HCT116 (cell line): ENCODE measurements around the gene FGF14. TPM values are rescaled to one million over a fixed set of nuclear protein-coding genes. Genes with fewer than 3 reads are reported as not detected.

Source experiments
- ATAC-seq: fragments of 200-7000 bp; cut with Tn5 transposase; 2 replicates; pipeline ENCODE4 v1.9.1; 2020; ENCODE audit warnings: mild to moderate bottlenecking, moderate library complexity
- BruUV-seq: library from RNA; stranded (reverse); fragments of 400-500 nt; replicated peaks from 2 replicates; lab custom pipeline; 2021; lab: Mats Ljungman, UMichigan
- CTCF ChIA-PET: fragments of 300-600 bp; sonication (Branson Sonifier 250); formaldehyde crosslinking; loops from one replicate; lab custom pipeline; 2021; ENCODE audit warnings: antibody characterized with exemption; lab: Charles Lee
- POLR2A ChIA-PET: fragments of 300-600, 350-600 bp; sonication (Branson Sonifier 250); formaldehyde crosslinking; loops from one replicate; lab custom pipeline; 2021; ENCODE audit warnings: antibody characterized with exemption; lab: Charles Lee
- RAD21 ChIA-PET, 2 experiments: fragments of 300-600 bp; sonication (Branson Sonifier 250); formaldehyde crosslinking; loops; one replicate each; lab custom pipeline; 2023; ENCODE audit warnings: low total read pairs in 2 of 2; ENCODE audit not compliant: uncharacterized antibody in 2 of 2, unreplicated experiment in 2 of 2, low non-redundant PET in 1 of 2; lab: Charles Lee
- DNase-seq: peaks from one replicate; pipeline ENCODE4 v3.0.0-alpha.2; 2010; ENCODE audit warnings: low read depth, low spot score
- H2AFZ ChIP-seq: fragments of 200-600 bp; shearing (Covaris generic), sonication (generic); 2 replicates; pipeline ENCODE4 v1.6.1; 2017; ENCODE audit warnings: low read depth, mixed run types, mixed read lengths, antibody characterized with exemption, low read length; ENCODE audit not compliant: poor library complexity, severe bottlenecking
- H3K27ac ChIP-seq: 2 replicates; pipeline ENCODE4 v1.5.1; 2012; ENCODE audit warnings: low read depth, low read length
- H3K27me3 ChIP-seq: fragments of 200-600 bp; sonication (generic); 2 replicates; pipeline ENCODE4 v1.6.1; 2016; ENCODE audit warnings: mixed run types, low read length, mixed read lengths; ENCODE audit not compliant: insufficient read depth
- H3K36me3 ChIP-seq, 2 experiments: fragments of 200-500 bp in 1 of 2; fragments of 200-600 bp in 1 of 2; sonication (Bioruptor generic) in 1 of 2; sonication (generic) in 1 of 2; 2 replicates each; pipeline versions ENCODE4 v1.5.1 to v1.6.1; 2014 to 2016; ENCODE audit warnings: low read length in 2 of 2, inconsistent platforms in 1 of 2, mixed read lengths in 1 of 2, mixed run types in 1 of 2; ENCODE audit not compliant: insufficient read depth in 2 of 2, control insufficient read depth in 1 of 2
- H3K4me1 ChIP-seq, 2 experiments: fragments of 200-600 bp in 1 of 2; sonication (generic) in 1 of 2; 2 replicates each; pipeline versions ENCODE4 v1.5.1 to v1.6.1; 2012 to 2017; ENCODE audit warnings: low read length in 2 of 2, inconsistent platforms in 1 of 2, mild to moderate bottlenecking in 1 of 2, mixed read lengths in 1 of 2, mixed run types in 1 of 2, moderate library complexity in 1 of 2; ENCODE audit not compliant: insufficient read depth in 2 of 2, control insufficient read depth in 1 of 2
- H3K4me2 ChIP-seq: fragments of 200-600 bp; sonication (generic); 2 replicates; pipeline ENCODE4 v1.6.1; 2017; ENCODE audit warnings: mixed run types, low read length, mixed read lengths
- H3K4me3 ChIP-seq, 2 experiments: fragments of 200-600 bp in 1 of 2; sonication (generic) in 1 of 2; replicated peaks in 1 of 2; 2 replicates each; pipeline ENCODE4 v1.5.1; 2011 to 2016; ENCODE audit warnings: low read length in 2 of 2, control low read depth in 1 of 2, low read depth in 1 of 2, mild to moderate bottlenecking in 1 of 2, mixed read lengths in 1 of 2, mixed run types in 1 of 2
- H3K79me2 ChIP-seq: fragments of 200-600 bp; sonication (generic); 2 replicates; pipeline ENCODE4 v1.6.1; 2017; ENCODE audit warnings: mild to moderate bottlenecking, mixed run types, low read length, moderate library complexity, mixed read lengths; ENCODE audit not compliant: insufficient read depth
- H3K9ac ChIP-seq: fragments of 200-600 bp; sonication (generic); 2 replicates; pipeline ENCODE4 v1.6.1; 2016; ENCODE audit warnings: low read length, mixed read lengths
- H3K9me2 ChIP-seq: fragments of 200-600 bp; sonication (generic), shearing (Covaris generic); 2 replicates; pipeline ENCODE4 v1.6.1; 2017; ENCODE audit warnings: mixed run types, mild to moderate bottlenecking, moderate library complexity; ENCODE audit not compliant: insufficient read depth
- H3K9me3 ChIP-seq, 2 experiments: fragments of 200-500 bp in 1 of 2; fragments of 200-600 bp in 1 of 2; sonication (Bioruptor generic) in 1 of 2; sonication (generic) in 1 of 2; 2 replicates each; pipeline ENCODE4 v1.6.1; 2014 to 2017; ENCODE audit warnings: low read length in 2 of 2, mixed read lengths in 2 of 2, inconsistent platforms in 1 of 2, low read depth in 1 of 2, mild to moderate bottlenecking in 1 of 2, mixed run types in 1 of 2, moderate library complexity in 1 of 2; ENCODE audit not compliant: control insufficient read depth in 1 of 2, insufficient read depth in 1 of 2
- H4K20me1 ChIP-seq: fragments of 200-600 bp; sonication (generic), shearing (Covaris generic); 2 replicates; pipeline ENCODE4 v1.6.1; 2017; ENCODE audit warnings: mixed run types, mild to moderate bottlenecking, moderate library complexity; ENCODE audit not compliant: insufficient read depth
- CEBPB ChIP-seq: IDR thresholded peaks from 2 replicates; pipeline ENCODE4 v1.6.1; 2012; ENCODE audit warnings: low read depth
- EGR1 ChIP-seq: IDR thresholded peaks from 2 replicates; pipeline ENCODE4 v1.6.1; 2012; ENCODE audit warnings: low read depth
- ELF1 ChIP-seq: IDR thresholded peaks from 2 replicates; pipeline ENCODE4 v1.6.1; 2012; ENCODE audit warnings: low read depth, borderline replicate concordance
- EZH2 ChIP-seq: fragments of 200-600 bp; sonication (generic); IDR thresholded peaks from 2 replicates; pipeline ENCODE4 v1.6.1; 2017; ENCODE audit warnings: antibody characterized with exemption, mixed run types
- EZH2phosphoT487 ChIP-seq: fragments of 200-600 bp; IDR thresholded peaks from 2 replicates; pipeline ENCODE4 v1.6.1; 2018; ENCODE audit warnings: antibody characterized with exemption, borderline replicate concordance
- JUND ChIP-seq: IDR thresholded peaks from 2 replicates; pipeline ENCODE4 v1.6.1; 2012
- MAX ChIP-seq: IDR thresholded peaks from 2 replicates; pipeline ENCODE4 v1.6.1; 2012
- POLR2AphosphoS5 ChIP-seq: IDR thresholded peaks from 2 replicates; pipeline ENCODE4 v1.6.1; 2011; ENCODE audit warnings: mild to moderate bottlenecking, low read depth, low read length, moderate library complexity
- RAD21 ChIP-seq: IDR thresholded peaks from 2 replicates; pipeline ENCODE4 v1.6.1; 2012; ENCODE audit warnings: low read depth, mild to moderate bottlenecking
- SIN3A ChIP-seq: IDR thresholded peaks from 2 replicates; pipeline ENCODE4 v1.6.1; 2012; ENCODE audit warnings: low read depth
- SRF ChIP-seq: IDR thresholded peaks from 2 replicates; pipeline ENCODE4 v1.6.1; 2012; ENCODE audit warnings: low read depth
- TCF7L2 ChIP-seq: IDR thresholded peaks from 2 replicates; pipeline ENCODE4 v1.7.0; 2011; ENCODE audit warnings: borderline replicate concordance, inconsistent platforms; ENCODE audit not compliant: insufficient read depth, insufficient read length; ENCODE audit errors: extremely low read depth
- YY1 ChIP-seq: IDR thresholded peaks from 2 replicates; pipeline ENCODE4 v1.6.1; 2011; ENCODE audit warnings: low read length, low read depth, moderate library complexity, mild to moderate bottlenecking; ENCODE audit not compliant: insufficient replicate concordance; ENCODE audit errors: extremely low read depth
- ZBTB33 ChIP-seq: IDR thresholded peaks from 2 replicates; pipeline ENCODE4 v1.6.1; 2011; ENCODE audit warnings: mild to moderate bottlenecking, low read length, moderate library complexity; ENCODE audit not compliant: insufficient replicate concordance; ENCODE audit errors: extremely low read depth
- ZFX ChIP-seq: fragments of 450-650 bp; IDR thresholded peaks from 2 replicates; pipeline ENCODE4 v1.6.1; 2017
- ZNF274 ChIP-seq: fragments of 200-500 bp; sonication (Bioruptor generic); IDR thresholded peaks from 2 replicates; pipeline ENCODE4 v1.6.1; 2014; ENCODE audit warnings: mild to moderate bottlenecking, low read depth, low read length, inconsistent platforms
- intact Hi-C: fragments of 100-400 bp; cut with micrococcal nuclease; formaldehyde crosslinking; loops from 2 replicates; pipeline ENCODE4 v1.10.0; 2022
- total RNA-seq: library from RNA; stranded (reverse); gene quantifications from one replicate; pipeline ENCODE4 v1.2.1, GENCODE V29; 2021; ENCODE audit not compliant: unreplicated experiment

FGF14 gene
- total RNA-seq, 1 experiment from 2014 or later = not detected

GRCh38 chr13:102190930-102191329 is 210.9 kb downstream of the FGF14 start:
- Histone ChIP-seq H3K4me1 (no peaks in the 10 kb centered on the region), H3K4me3 (no peak overlapping the region), H4K20me1 (no peaks in the 10 kb centered on the region), H3K9ac (no peak overlapping the region), H3K9me2 (no peaks in the 10 kb centered on the region), H3K36me3 (no peaks in the 10 kb centered on the region), H3K4me2 (no peak overlapping the region), H3K27me3 (no peaks in the 10 kb centered on the region), H2AFZ (no peak overlapping the region), H3K27ac (no peak overlapping the region), H3K79me2 (no peaks in the 10 kb centered on the region), H3K9me3 (no peaks in the 10 kb centered on the region; a peak in 1 of 4 replicates)
- no TSS peak for BruUV-seq
- ChIA-PET RAD21 (no interaction called here), CTCF (no interaction called here), POLR2A (no interaction called here)
- TF ChIP-seq MAX (no peak), CEBPB (no peak)
- intact Hi-C loops = no loop called here
- DNase-seq (no peak), ATAC-seq (no peak)

- H4K20me1 ChIP-seq = no peaks in the 10 kb centered on the region
- H3K27me3 ChIP-seq = no peaks in the 10 kb centered on the region
- H3K4me3 ChIP-seq = no peak overlapping the region
- no peaks in the 10 kb centered on the region for H3K9me2 ChIP-seq
- ChIA-PET POLR2A (no interaction called here), RAD21 (no interaction called here), CTCF (no interaction called here)
- H3K4me2 ChIP-seq = no peak overlapping the region
- intact Hi-C loops = no loop called here
- no peaks in the 10 kb centered on the region for H3K36me3 ChIP-seq
- no TSS peak for BruUV-seq
- no peaks in the 10 kb centered on the region for H3K79me2 ChIP-seq
- peaks cover 0 to 6% of the 10 kb centered on the region in 2 experiments; a peak in 1 of 4 replicates for H3K9me3 ChIP-seq
- H3K4me1 ChIP-seq = no peaks in the 10 kb centered on the region
- DNase-seq (no peak), ATAC-seq (no peak)
- H3K9ac ChIP-seq = no peak overlapping the region
- no peak overlapping the region for H3K27ac ChIP-seq
- no peak overlapping the region for H2AFZ ChIP-seq
- TF ChIP-seq YY1 (no peak), CEBPB (no peak), EZH2 (no peak), SIN3A (no peak), ZBTB33 (no peak), ELF1 (no peak), TCF7L2 (no peak), ZFX (no peak), JUND (no peak), POLR2AphosphoS5 (no peak), EGR1 (no peak), RAD21 (no peak), ZNF274 (no peak), MAX (no peak), EZH2phosphoT487 (no peak), SRF (no peak)
Observed at GRCh38 chr13:102187313-102187712, 214.5 kb downstream of the FGF14 start.
